ENCODE results near the gene RASGRP1.

Gene RASGRP1

GRCh38 chr15:38536201-38536676, 28.4 kb downstream of the RASGRP1 start:
- no peaks in the 10 kb centered on the region for H3K27me3 Mint-ChIP-seq
- H3K36me3 Mint-ChIP-seq (ENCODE audit: low read depth), result peaks cover 63% of the 10 kb centered on the region
- DNase-seq, result no peak
- no peak overlapping the region for H3K4me3 Mint-ChIP-seq
- ATAC-seq, result no peak
- H3K27ac Mint-ChIP-seq, result peak overlapping the region; percentile 71
- H3K4me1 Mint-ChIP-seq, result peaks cover 99% of the 10 kb centered on the region
- no peaks in the 10 kb centered on the region for H3K9me3 Mint-ChIP-seq

GRCh38 chr15:38535491-38536200, 29.0 kb downstream of the RASGRP1 start:
- H3K27me3 Mint-ChIP-seq, result no peaks in the 10 kb centered on the region
- H3K36me3 Mint-ChIP-seq (ENCODE audit: low read depth), result peaks cover 63% of the 10 kb centered on the region
- no peak overlapping the region for H3K4me3 Mint-ChIP-seq
- ATAC-seq (no peak), DNase-seq (no peak)
- peak overlapping the region; percentile 71 for H3K27ac Mint-ChIP-seq
- peaks cover 99% of the 10 kb centered on the region for H3K4me1 Mint-ChIP-seq
- H3K9me3 Mint-ChIP-seq, result no peaks in the 10 kb centered on the region

GRCh38 chr15:38534691-38535090, 29.9 kb downstream of the RASGRP1 start:
- Mint-ChIP-seq H3K27me3 (no peaks in the 10 kb centered on the region), H3K9me3 (no peaks in the 10 kb centered on the region), H3K36me3 (ENCODE audit: low read depth) (peaks cover 69% of the 10 kb centered on the region), H3K4me3 (no peak overlapping the region), H3K27ac (peak overlapping the region; percentile 71), H3K4me1 (peaks cover 99% of the 10 kb centered on the region)
- DNase-seq (no peak), ATAC-seq (no peak)

GRCh38 chr15:38533926-38534325, 30.7 kb downstream of the RASGRP1 start:
- Mint-ChIP-seq H3K4me1 (peaks cover 100% of the 10 kb centered on the region), H3K36me3 (ENCODE audit: low read depth) (peaks cover 74% of the 10 kb centered on the region), H3K9me3 (peaks cover 5% of the 10 kb centered on the region), H3K4me3 (no peak overlapping the region), H3K27ac (peak overlapping the region; percentile 57), H3K27me3 (no peaks in the 10 kb centered on the region)
- no peak for DNase-seq
- no peak for ATAC-seq

GRCh38 chr15:38533416-38533915, 31.1 kb downstream of the RASGRP1 start:
- Mint-ChIP-seq H3K4me1 (peaks cover 99% of the 10 kb centered on the region), H3K36me3 (ENCODE audit: low read depth) (peaks cover 78% of the 10 kb centered on the region), H3K27me3 (no peaks in the 10 kb centered on the region), H3K27ac (peak overlapping the region; percentile 57), H3K4me3 (no peak overlapping the region), H3K9me3 (peaks cover 7% of the 10 kb centered on the region)
- DNase-seq, result no peak
- no peak for ATAC-seq

GRCh38 chr15:38532728-38533127, 31.9 kb downstream of the RASGRP1 start:
- Mint-ChIP-seq H3K36me3 (ENCODE audit: low read depth) (peaks cover 81% of the 10 kb centered on the region), H3K27ac (peak overlapping the region; percentile 57), H3K27me3 (no peaks in the 10 kb centered on the region), H3K9me3 (peaks cover 7% of the 10 kb centered on the region), H3K4me1 (peaks cover 98% of the 10 kb centered on the region), H3K4me3 (no peak overlapping the region)
- DNase-seq (no peak), ATAC-seq (no peak)

GRCh38 chr15:38531509-38531908, 33.1 kb downstream of the RASGRP1 start:
- peaks cover 96% of the 10 kb centered on the region for H3K4me1 Mint-ChIP-seq

GRCh38 chr15:38530113-38530512, 34.5 kb downstream of the RASGRP1 start:
- peak overlapping the region; percentile 84 for H3K27ac Mint-ChIP-seq
- H3K36me3 Mint-ChIP-seq (ENCODE audit: low read depth), result peaks cover 73% of the 10 kb centered on the region
- DNase-seq (peak; percentile 39), ATAC-seq (peak; percentile 92)
- H3K4me3 Mint-ChIP-seq, result peak overlapping the region; percentile 7
- H3K4me1 Mint-ChIP-seq, result peaks cover 96% of the 10 kb centered on the region
- H3K27me3 Mint-ChIP-seq, result no peaks in the 10 kb centered on the region
- H3K9me3 Mint-ChIP-seq, result peaks cover 7% of the 10 kb centered on the region

More at GRCh38 chr15:38531509-38531908, 33.1 kb downstream of the RASGRP1 start:
- H3K27me3 Mint-ChIP-seq, result no peaks in the 10 kb centered on the region
- DNase-seq, result no peak
- peaks cover 79% of the 10 kb centered on the region for H3K36me3 Mint-ChIP-seq (ENCODE audit: low read depth)
- no peak overlapping the region for H3K4me3 Mint-ChIP-seq
- H3K27ac Mint-ChIP-seq, result peak overlapping the region; percentile 24
- H3K9me3 Mint-ChIP-seq, result peaks cover 7% of the 10 kb centered on the region
- ATAC-seq, result no peak

GRCh38 chr15:38528294-38528693, 36.3 kb downstream of the RASGRP1 start:
- H3K4me3 Mint-ChIP-seq, result no peak overlapping the region
- H3K4me1 Mint-ChIP-seq, result peaks cover 96% of the 10 kb centered on the region
- H3K27me3 Mint-ChIP-seq, result no peaks in the 10 kb centered on the region
- ATAC-seq, result no peak
- no peak for DNase-seq
- peak overlapping the region; percentile 76 for H3K27ac Mint-ChIP-seq
- H3K36me3 Mint-ChIP-seq (ENCODE audit: low read depth), result peaks cover 70% of the 10 kb centered on the region
- H3K9me3 Mint-ChIP-seq, result peaks cover 7% of the 10 kb centered on the region

GRCh38 chr15:38526158-38526557, 38.5 kb downstream of the RASGRP1 start:
- DNase-seq, result no peak
- ATAC-seq, result no peak
- Mint-ChIP-seq H3K36me3 (ENCODE audit: low read depth) (peaks cover 61% of the 10 kb centered on the region), H3K4me1 (peaks cover 93% of the 10 kb centered on the region), H3K9me3 (peaks cover 7% of the 10 kb centered on the region), H3K4me3 (no peak overlapping the region), H3K27me3 (no peaks in the 10 kb centered on the region), H3K27ac (peak overlapping the region; percentile 65)

- Mint-ChIP-seq H3K36me3 (ENCODE audit: low read depth) (peaks cover 58% of the 10 kb centered on the region), H3K4me3 (no peak overlapping the region), H3K27ac (peak overlapping the region; percentile 65), H3K4me1 (peaks cover 89% of the 10 kb centered on the region), H3K27me3 (no peaks in the 10 kb centered on the region), H3K9me3 (peaks cover 7% of the 10 kb centered on the region)
- DNase-seq, result no peak
- ATAC-seq, result peak; percentile 35
Measured at GRCh38 chr15:38525489-38525888, 39.1 kb downstream of the RASGRP1 start.

GRCh38 chr15:38524156-38524555, 40.5 kb downstream of the RASGRP1 start:
- DNase-seq (no peak), ATAC-seq (no peak)
- Mint-ChIP-seq H3K36me3 (ENCODE audit: low read depth) (peaks cover 54% of the 10 kb centered on the region), H3K27ac (peak overlapping the region; percentile 86), H3K9me3 (peaks cover 5% of the 10 kb centered on the region), H3K4me1 (peaks cover 87% of the 10 kb centered on the region), H3K27me3 (no peaks in the 10 kb centered on the region), H3K4me3 (no peak overlapping the region)

- Mint-ChIP-seq H3K4me3 (no peak overlapping the region), H3K36me3 (ENCODE audit: low read depth) (peaks cover 51% of the 10 kb centered on the region), H3K4me1 (peaks cover 84% of the 10 kb centered on the region), H3K9me3 (no peaks in the 10 kb centered on the region), H3K27ac (peak overlapping the region; percentile 62), H3K27me3 (no peaks in the 10 kb centered on the region)
- ATAC-seq (peak; percentile 23), DNase-seq (no peak)
Measured at GRCh38 chr15:38522922-38523321, 41.7 kb downstream of the RASGRP1 start.

GRCh38 chr15:38521316-38521715, 43.3 kb downstream of the RASGRP1 start:
- Mint-ChIP-seq H3K4me1 (peaks cover 76% of the 10 kb centered on the region), H3K9me3 (no peaks in the 10 kb centered on the region), H3K27me3 (no peaks in the 10 kb centered on the region), H3K27ac (peak overlapping the region; percentile 58), H3K4me3 (no peak overlapping the region), H3K36me3 (ENCODE audit: low read depth) (peaks cover 47% of the 10 kb centered on the region)
- no peak for ATAC-seq
- no peak for DNase-seq

GRCh38 chr15:38520035-38520434, 44.6 kb downstream of the RASGRP1 start:
- no peak overlapping the region for H3K4me3 Mint-ChIP-seq
- H3K27me3 Mint-ChIP-seq, result no peaks in the 10 kb centered on the region
- ATAC-seq (no peak), DNase-seq (no peak)
- H3K9me3 Mint-ChIP-seq, result no peaks in the 10 kb centered on the region
- peak overlapping the region; percentile 45 for H3K27ac Mint-ChIP-seq
- H3K4me1 Mint-ChIP-seq, result peaks cover 67% of the 10 kb centered on the region
- peaks cover 52% of the 10 kb centered on the region for H3K36me3 Mint-ChIP-seq (ENCODE audit: low read depth)

Measured in activated naive CD8-positive, alpha-beta T cell treated with anti-CD3 and anti-CD28 coated beads, Interleukin-2, amount 50 U/mL, for 24 hours (primary cell).